AG20443 (cell line): ENCODE results near the gene GALNT17.
"Not testable (repeated sequence)": the region's sequence is repeated elsewhere in the genome, so short reads cannot be mapped to it uniquely, and the experiment has no call there.

Source experiments
- DNase-seq: peaks from one replicate; pipeline ENCODE4 v3.0.0; 2012; ENCODE audit warnings: low spot score, mixed read lengths

The GALNT17 gene

GRCh38 chr7:71635849-71636248 lies 503.9 kb downstream of the GALNT17 start:
- not testable (repeated sequence) for DNase-seq

GRCh38 chr7:71636329-71636728 lies 504.4 kb downstream of the GALNT17 start:
- no peak for DNase-seq

GRCh38 chr7:71637578-71637977 lies 505.6 kb downstream of the GALNT17 start:
- DNase-seq: peak; percentile 54

- no peak for DNase-seq
Observed at GRCh38 chr7:71638108-71638507, 506.2 kb downstream of the GALNT17 start.

GRCh38 chr7:71639382-71640085 lies 507.6 kb downstream of the GALNT17 start:
- DNase-seq: no peak

- not testable (repeated sequence) for DNase-seq
Observed at GRCh38 chr7:71643031-71643430, 511.1 kb downstream of the GALNT17 start.

- no peak for DNase-seq
Observed at GRCh38 chr7:71645836-71646235, 513.9 kb downstream of the GALNT17 start.

- no peak for DNase-seq
Observed at GRCh38 chr7:71649812-71650211, 517.9 kb downstream of the GALNT17 start.

GRCh38 chr7:71650653-71651337 lies 518.9 kb downstream of the GALNT17 start:
- no peak for DNase-seq

GRCh38 chr7:71652510-71652909 lies 520.6 kb downstream of the GALNT17 start:
- no peak for DNase-seq

GRCh38 chr7:71657386-71657785 lies 525.4 kb downstream of the GALNT17 start:
- no peak for DNase-seq

- no peak for DNase-seq
Observed at GRCh38 chr7:71659622-71660021, 527.7 kb downstream of the GALNT17 start.

- DNase-seq: no peak
Observed at GRCh38 chr7:71661671-71662224, 529.8 kb downstream of the GALNT17 start.

- DNase-seq: no peak
Observed at GRCh38 chr7:71665716-71666115, 533.8 kb downstream of the GALNT17 start.

GRCh38 chr7:71668572-71668971 lies 536.6 kb downstream of the GALNT17 start:
- DNase-seq: no peak

GRCh38 chr7:71679480-71679879 lies 547.5 kb downstream of the GALNT17 start:
- DNase-seq: no peak

GRCh38 chr7:71682181-71682580 lies 550.2 kb downstream of the GALNT17 start:
- DNase-seq: no peak

- no peak for DNase-seq
Observed at GRCh38 chr7:71682841-71683781, 551.2 kb downstream of the GALNT17 start.

- DNase-seq: no peak
Observed at GRCh38 chr7:71687286-71687685, 555.3 kb downstream of the GALNT17 start.

- no peak for DNase-seq
Observed at GRCh38 chr7:71687831-71688599, 556.1 kb downstream of the GALNT17 start.

GRCh38 chr7:71691538-71691937 lies 559.6 kb downstream of the GALNT17 start:
- DNase-seq: no peak
